GM23248 (cell line): Measurements from ENCODE around the gene AP1M1.

Experiments used
- EZH2 ChIP-seq: fragments of 200-600 bp; sonication (generic); IDR thresholded peaks from 2 replicates; pipeline ENCODE4 v1.6.1; 2018; ENCODE audit warnings: antibody characterized with exemption, mild to moderate bottlenecking; ENCODE audit not compliant: insufficient read depth, poor library complexity, severe bottlenecking
- EZH2phosphoT487 ChIP-seq: fragments of 200-600 bp; sonication (generic); IDR thresholded peaks from 2 replicates; pipeline ENCODE4 v1.6.1; 2018; ENCODE audit warnings: antibody characterized with exemption, moderate library complexity, mild to moderate bottlenecking, low read depth; ENCODE audit not compliant: insufficient read depth

GRCh38 chr19:16153582-16154336 lies 44.0 kb upstream of the AP1M1 start:
- TF ChIP-seq EZH2phosphoT487: no peak
- no peak for TF ChIP-seq EZH2
